ENCODE data around the gene CTCFL. TPM values are rescaled to one million over a fixed set of nuclear protein-coding genes. Genes with fewer than 3 reads are reported as not detected.

The CTCFL gene
- total RNA-seq, 8 experiments from 2014 or later = 0.07 to 1.8 (median 0.38) TPM; not detected in 1

Other genes with a start within 250 kb of the CTCFL start
- not detected for gene SPO11, start 195.3 kb downstream of the CTCFL start, total RNA-seq
- 10 to 100 TPM; 27.6 to 49.5 (median 32.8) TPM for gene RAE1, start 173.9 kb downstream of the CTCFL start, total RNA-seq
- gene RBM38, start 133.7 kb downstream of the CTCFL start, total RNA-seq = 10 to 100 TPM in 4 of 8 experiments, 1 to 10 TPM in 4; 1.2 to 24.3 (median 9.6) TPM
- 1 to 10 TPM in 1 of 8 experiments, under 1 TPM in 5, not detected in 2; 0.22 to 1.3 (median 0.39) TPM for gene PCK1, start 36.0 kb upstream of the CTCFL start, total RNA-seq
- gene ZBP1, start 95.3 kb upstream of the CTCFL start, total RNA-seq = under 1 TPM in 6 of 8 experiments, not detected in 2; 0.09 to 1.00 (median 0.30) TPM
- gene PMEPA1, start 184.9 kb upstream of the CTCFL start, total RNA-seq = 10 to 100 TPM in 1 of 8 experiments, 1 to 10 TPM in 6, under 1 TPM in 1; 0.61 to 26.2 (median 2.8) TPM